ENCODE results near the gene DPYSL5. TPM values are rescaled to one million over a fixed set of nuclear protein-coding genes. Genes with fewer than 3 reads are reported as not detected.

DPYSL5 gene
- total RNA-seq, 2 donors from 2014 or later, result not detected

DNA sequence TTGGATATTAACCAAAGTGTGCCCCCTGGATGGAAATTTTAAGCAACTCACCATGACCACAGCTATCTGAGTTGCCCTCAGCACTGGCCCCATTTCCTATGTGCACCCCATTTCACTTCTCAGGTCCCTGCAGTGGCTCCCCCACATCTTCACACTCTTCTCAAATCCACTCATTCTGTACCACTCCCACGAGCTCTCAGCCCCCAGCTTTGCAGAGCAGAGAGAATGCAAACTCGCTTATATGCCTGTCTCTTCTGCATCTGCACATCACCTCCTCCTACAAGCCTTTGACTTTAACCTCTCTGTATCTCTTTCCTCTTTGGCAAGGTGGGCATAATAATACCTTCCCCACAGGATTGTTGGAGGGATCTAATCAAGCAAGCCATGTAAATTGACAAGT, 46.2 kb downstream of the DPYSL5 start:
- DNase-seq (ENCODE audit: low spot score) (no peak), ATAC-seq (ENCODE audit: insufficient number of reproducible peaks, low FRiP score, low read depth) (no peak)
- H3K4me1 ChIP-seq (ENCODE audit: control insufficient read depth in 1 of 2, low read depth in 2 of 2), result no peaks in the 10 kb centered on the region
- TF ChIP-seq, protein P1, sequence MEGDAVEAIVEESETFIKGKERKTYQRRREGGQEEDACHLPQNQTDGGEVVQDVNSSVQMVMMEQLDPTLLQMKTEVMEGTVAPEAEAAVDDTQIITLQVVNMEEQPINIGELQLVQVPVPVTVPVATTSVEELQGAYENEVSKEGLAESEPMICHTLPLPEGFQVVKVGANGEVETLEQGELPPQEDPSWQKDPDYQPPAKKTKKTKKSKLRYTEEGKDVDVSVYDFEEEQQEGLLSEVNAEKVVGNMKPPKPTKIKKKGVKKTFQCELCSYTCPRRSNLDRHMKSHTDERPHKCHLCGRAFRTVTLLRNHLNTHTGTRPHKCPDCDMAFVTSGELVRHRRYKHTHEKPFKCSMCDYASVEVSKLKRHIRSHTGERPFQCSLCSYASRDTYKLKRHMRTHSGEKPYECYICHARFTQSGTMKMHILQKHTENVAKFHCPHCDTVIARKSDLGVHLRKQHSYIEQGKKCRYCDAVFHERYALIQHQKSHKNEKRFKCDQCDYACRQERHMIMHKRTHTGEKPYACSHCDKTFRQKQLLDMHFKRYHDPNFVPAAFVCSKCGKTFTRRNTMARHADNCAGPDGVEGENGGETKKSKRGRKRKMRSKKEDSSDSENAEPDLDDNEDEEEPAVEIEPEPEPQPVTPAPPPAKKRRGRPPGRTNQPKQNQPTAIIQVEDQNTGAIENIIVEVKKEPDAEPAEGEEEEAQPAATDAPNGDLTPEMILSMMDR (IDR thresholded peaks at IDR 0.05), result no peak
- H3K27ac ChIP-seq, result no peak overlapping the region
- H3K36me3 ChIP-seq, result no peaks in the 10 kb centered on the region
- no peaks in the 10 kb centered on the region for H3K27me3 ChIP-seq (replicated peaks; ENCODE audit: insufficient read depth)
- no peaks in the 10 kb centered on the region for H3K9me3 ChIP-seq
- no peak overlapping the region for H3K4me3 ChIP-seq

DNA sequence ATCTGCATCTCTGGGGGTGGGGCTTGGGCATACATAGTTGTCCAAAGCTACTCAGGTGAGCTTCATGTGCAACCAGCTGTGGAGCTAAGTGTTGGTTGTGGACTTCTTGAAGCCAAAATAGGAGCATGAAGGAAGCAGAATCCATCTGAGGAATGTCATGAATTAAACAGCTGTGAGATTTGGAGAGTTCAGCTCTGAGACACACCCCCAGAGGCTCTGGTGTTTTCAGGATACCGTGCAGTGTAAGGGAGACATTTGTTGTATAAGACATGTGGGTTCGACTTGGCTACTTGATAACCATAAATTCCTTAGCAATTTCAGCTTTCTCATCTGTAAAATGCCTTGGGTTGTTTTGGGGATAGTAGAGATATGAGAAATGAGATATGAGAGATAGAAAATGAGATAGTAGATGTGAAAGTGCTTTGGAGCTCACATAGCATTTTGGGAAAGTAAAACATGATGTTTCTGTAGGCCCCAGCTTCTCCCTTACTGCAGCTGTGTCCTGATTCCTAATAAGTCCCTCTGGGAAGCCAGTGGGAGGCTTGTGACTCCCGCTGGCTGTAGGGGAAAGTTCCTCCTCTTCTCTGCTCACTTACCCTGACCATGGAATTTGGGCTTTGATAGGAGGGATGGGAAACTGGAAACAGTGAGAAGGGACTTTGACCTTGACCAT, 50.0 kb downstream of the DPYSL5 start:
- Histone ChIP-seq H3K4me1 (ENCODE audit: control insufficient read depth in 1 of 2, low read depth in 2 of 2) (no peaks in the 10 kb centered on the region), H3K27me3 (replicated peaks; ENCODE audit: insufficient read depth) (no peaks in the 10 kb centered on the region), H3K9me3 (no peaks in the 10 kb centered on the region), H3K27ac (no peak overlapping the region), H3K36me3 (no peaks in the 10 kb centered on the region), H3K4me3 (no peak overlapping the region)
- TF ChIP-seq, protein P1 (IDR thresholded peaks at IDR 0.05), result no peak
- no peak for ATAC-seq (ENCODE audit: insufficient number of reproducible peaks, low FRiP score, low read depth)
- DNase-seq (ENCODE audit: low spot score), result no peak

DNA sequence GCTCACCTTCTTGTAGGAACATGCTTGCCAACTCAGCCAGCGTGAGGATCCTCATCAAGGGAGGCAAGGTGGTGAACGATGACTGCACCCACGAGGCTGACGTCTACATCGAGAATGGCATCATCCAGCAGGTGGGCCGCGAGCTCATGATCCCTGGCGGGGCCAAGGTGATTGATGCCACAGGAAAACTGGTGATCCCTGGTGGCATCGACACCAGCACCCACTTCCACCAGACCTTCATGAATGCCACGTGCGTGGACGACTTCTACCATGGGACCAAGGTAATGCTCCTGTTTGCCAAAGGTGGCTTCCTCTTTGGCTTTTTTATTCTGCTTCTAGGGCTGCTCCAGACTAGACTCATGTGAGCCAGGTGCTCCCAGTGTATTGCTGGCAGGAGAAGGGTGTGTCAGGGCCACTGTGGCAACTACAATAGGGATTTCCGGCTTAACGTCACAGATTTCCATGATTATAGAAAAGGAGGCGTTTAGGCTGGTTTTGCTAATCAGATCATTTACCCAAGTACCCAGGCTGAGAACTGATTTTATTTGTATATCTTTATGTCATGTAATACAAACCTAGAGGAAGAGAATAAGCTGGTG, 50.6 kb downstream of the DPYSL5 start:
- no peaks in the 10 kb centered on the region for H3K27me3 ChIP-seq (replicated peaks; ENCODE audit: insufficient read depth)
- TF ChIP-seq, protein P1 (IDR thresholded peaks at IDR 0.05), result no peak
- ATAC-seq (ENCODE audit: insufficient number of reproducible peaks, low FRiP score, low read depth) (no peak), DNase-seq (ENCODE audit: low spot score) (no peak)
- no peaks in the 10 kb centered on the region for H3K36me3 ChIP-seq
- H3K9me3 ChIP-seq, result no peaks in the 10 kb centered on the region
- H3K4me1 ChIP-seq (ENCODE audit: control insufficient read depth in 1 of 2, low read depth in 2 of 2), result no peaks in the 10 kb centered on the region
- H3K27ac ChIP-seq, result no peak overlapping the region
- no peak overlapping the region for H3K4me3 ChIP-seq

DNA sequence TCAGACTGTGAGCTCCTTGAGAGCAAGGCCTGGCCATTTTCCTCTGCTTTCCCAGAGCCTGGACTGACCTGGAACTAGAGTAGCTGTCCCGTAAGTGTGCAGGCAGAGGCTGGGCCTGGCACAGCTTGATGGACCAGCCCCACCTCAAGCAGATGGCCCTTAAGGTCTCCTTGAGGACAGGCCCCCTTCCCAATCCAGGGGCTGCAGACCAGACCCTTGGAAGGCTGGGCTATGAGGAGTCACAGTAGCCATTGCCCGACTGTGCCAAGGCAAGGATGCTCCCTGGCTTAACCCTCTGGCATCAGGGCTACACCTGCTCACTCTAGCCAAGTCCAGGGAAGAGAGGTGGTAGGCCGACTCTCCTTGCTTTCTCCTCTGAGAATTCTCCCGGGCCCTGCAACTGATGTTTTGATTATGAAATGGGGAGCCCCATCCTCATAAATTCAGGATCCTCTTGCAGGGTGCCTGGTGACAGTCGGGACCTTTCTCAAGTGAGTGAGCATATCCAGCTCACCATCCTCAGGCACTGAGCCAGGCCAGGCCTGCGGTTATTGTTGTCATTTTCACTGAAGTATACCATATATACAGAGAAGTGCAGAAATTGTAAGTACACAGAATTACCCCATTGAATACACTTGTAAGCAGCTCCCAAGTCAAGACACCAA, 51.7 kb downstream of the DPYSL5 start:
- H3K9me3 ChIP-seq, result no peaks in the 10 kb centered on the region
- H3K36me3 ChIP-seq, result no peaks in the 10 kb centered on the region
- no peaks in the 10 kb centered on the region for H3K27me3 ChIP-seq (replicated peaks; ENCODE audit: insufficient read depth)
- TF ChIP-seq, protein P1 (IDR thresholded peaks at IDR 0.05), result no peak
- ATAC-seq (ENCODE audit: insufficient number of reproducible peaks, low FRiP score, low read depth) (no peak), DNase-seq (ENCODE audit: low spot score) (no peak)
- no peaks in the 10 kb centered on the region for H3K4me1 ChIP-seq (ENCODE audit: control insufficient read depth in 1 of 2, low read depth in 2 of 2)
- no peak overlapping the region for H3K27ac ChIP-seq
- H3K4me3 ChIP-seq, result no peak overlapping the region

DNA sequence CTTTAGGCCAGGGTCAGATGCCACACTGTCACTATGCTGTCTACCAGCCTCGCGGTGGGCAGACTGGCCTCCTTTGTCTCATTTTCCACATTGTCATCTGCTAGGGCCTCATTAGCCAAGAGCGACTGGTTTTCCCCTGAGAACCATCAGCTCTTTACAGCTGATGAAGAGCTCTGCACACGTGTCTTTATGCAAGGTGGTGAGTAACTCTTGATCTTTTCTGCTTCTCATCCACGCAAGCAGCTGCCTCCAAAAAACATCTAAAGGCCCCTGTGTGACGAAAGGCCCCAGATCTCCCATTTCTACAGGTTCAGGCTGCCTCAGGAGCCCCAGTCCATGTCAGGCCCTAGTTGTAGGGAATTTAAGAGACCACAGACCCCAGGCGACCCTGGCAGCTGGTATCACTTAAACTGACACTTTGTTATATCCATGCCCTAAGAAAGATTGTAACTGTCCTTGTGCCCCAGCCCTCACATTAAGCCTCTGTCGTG, 52.9 kb downstream of the DPYSL5 start:
- TF ChIP-seq, protein P1 (IDR thresholded peaks at IDR 0.05), result no peak
- Histone ChIP-seq H3K27ac (no peak overlapping the region), H3K4me3 (no peak overlapping the region), H3K27me3 (replicated peaks; ENCODE audit: insufficient read depth) (no peaks in the 10 kb centered on the region), H3K4me1 (ENCODE audit: control insufficient read depth in 1 of 2, low read depth in 2 of 2) (no peaks in the 10 kb centered on the region), H3K36me3 (no peaks in the 10 kb centered on the region), H3K9me3 (no peaks in the 10 kb centered on the region)
- ATAC-seq (ENCODE audit: insufficient number of reproducible peaks, low FRiP score, low read depth), result no peak
- no peak for DNase-seq (ENCODE audit: low spot score)

Data from thoracic aorta (tissue), 2 donors.